H1 (cell line): Measurements from ENCODE around the gene CNGA4. TPM values are rescaled to one million over a fixed set of nuclear protein-coding genes. Genes with fewer than 3 reads are reported as not detected.

Experiments used
- CHD7 ChIP-seq: fragments of 300-600 bp; sonication (generic); IDR thresholded peaks from 2 replicates; pipeline ENCODE4 v1.7.1; 2012; ENCODE audit warnings: low read length, moderate library complexity, mild to moderate bottlenecking, inconsistent platforms; ENCODE audit not compliant: insufficient replicate concordance
- polyA plus RNA-seq, 7 experiments: library from polyadenylated mRNA; depleted of rRNA in 3 of 7; stranded (reverse) in 5 of 7; unstranded in 2 of 7; fragments of >200 nt in 5 of 7; fragments of 200-250 nt in 2 of 7; gene quantifications; 1 replicate in 5 of 7; 2 replicates in 1 of 7; 4 replicates in 1 of 7; pipeline versions ENCODE4 v1.2.1 to v1.2.3, GENCODE V29; 2011 to 2013; ENCODE audit warnings: missing spikeins in 2 of 7, mixed read lengths in 2 of 7
- total RNA-seq: library from RNA; stranded (reverse); fragmentation: NEBNext Ultra II Directional; extraction: Animal tissue kit (Norgen Biotek cat#: 25700); gene quantifications from 2 replicates; pipeline ENCODE4 v1.2.1, GENCODE V29; 2021

CNGA4 gene
- total and polyA plus RNA-seq, 2 of the 8 experiments (the other 6 are each of a cell fraction or from before 2014, with no cell fraction given), result 0.29 TPM; not detected in 1

GRCh38 chr11:6197466-6198200 is 41.3 kb upstream of the CNGA4 start (continued):
- no peak for TF ChIP-seq CHD7
